Natural killer cell treated with Interleukin-12 subunit alpha and Interleukin-12 subunit beta and Interleukin-15 and Interleukin-18, amount 100 ng/mL, for 72 hours (primary cell): ENCODE results near the gene MUC16. TPM values are rescaled to one million over a fixed set of nuclear protein-coding genes. Genes with fewer than 3 reads are reported as not detected.

ENCODE experiments used
- ATAC-seq, 2 donors: fragments of 150-1000 bp; cut with Tn5 transposase in 1 of 2; sonication (Bioruptor Pico), chemical (Tn5 transposase) in 1 of 2; 2 replicates each; pipeline ENCODE4 v1.10.0; 2021
- DNase-seq: peaks from one replicate; pipeline ENCODE4 v3.0.0; 2022; ENCODE audit warnings: low spot score
- H3K27ac Mint-ChIP-seq, 2 donors: 1 replicate in 1 of 2; 2 replicates in 1 of 2; pipeline ENCODE4 v1.8.0; 2022; ENCODE audit warnings: mixed read lengths in 2 of 2, mild to moderate bottlenecking in 1 of 2, moderate library complexity in 1 of 2
- H3K27me3 Mint-ChIP-seq, 2 donors: 1 replicate in 1 of 2; 2 replicates in 1 of 2; pipeline ENCODE4 v1.8.0; 2022; ENCODE audit warnings: mixed read lengths in 2 of 2
- H3K36me3 Mint-ChIP-seq: one replicate; pipeline ENCODE4 v1.8.0; 2022; ENCODE audit warnings: mixed read lengths
- H3K4me1 Mint-ChIP-seq, 2 donors: 1 replicate in 1 of 2; 2 replicates in 1 of 2; pipeline ENCODE4 v1.8.0; 2022; ENCODE audit warnings: low read depth in 2 of 2, mixed read lengths in 2 of 2, mild to moderate bottlenecking in 1 of 2
- H3K4me3 Mint-ChIP-seq: one replicate; pipeline ENCODE4 v1.8.0; 2022; ENCODE audit warnings: mixed read lengths
- H3K9me3 Mint-ChIP-seq: 2 replicates; pipeline ENCODE4 v1.8.0; 2022; ENCODE audit warnings: mixed read lengths
- total RNA-seq, 2 donors: library from RNA; stranded (reverse); gene quantifications; one replicate each; pipeline ENCODE4 v1.2.3, GENCODE V29; 2022

MUC16 gene
- total RNA-seq, 2 donors from 2014 or later = 0.03 TPM; not detected in 1

- Mint-ChIP-seq H3K4me1 (no peaks in the 10 kb centered on the region), H3K4me3 (no peak overlapping the region), H3K36me3 (no peaks in the 10 kb centered on the region), H3K27ac (no peak overlapping the region), H3K27me3 (peaks cover 7 to 22% of the 10 kb centered on the region in 2 donors), H3K9me3 (no peaks in the 10 kb centered on the region)
- ATAC-seq = no peak
- DNase-seq = no peak
These were observed 27.3 kb upstream of the MUC16 start for GRCh38 chr19:9037400-9038062.

- no peaks in the 10 kb centered on the region for H3K4me1 Mint-ChIP-seq
These were observed 22.0 kb upstream of the MUC16 start for GRCh38 chr19:9032136-9032631.

GRCh38 chr19:9018163-9018875 is 8.1 kb upstream of the MUC16 start:
- DNase-seq (no peak), ATAC-seq (no peak)
- Mint-ChIP-seq H3K9me3 (no peaks in the 10 kb centered on the region), H3K27ac (no peak overlapping the region), H3K4me1 (no peaks in the 10 kb centered on the region), H3K36me3 (no peaks in the 10 kb centered on the region), H3K27me3 (peaks cover 10 to 18% of the 10 kb centered on the region in 2 donors), H3K4me3 (no peak overlapping the region)

More at GRCh38 chr19:9032136-9032631, 22.0 kb upstream of the MUC16 start:
- H3K9me3 Mint-ChIP-seq = no peaks in the 10 kb centered on the region
- no peak overlapping the region for H3K4me3 Mint-ChIP-seq
- DNase-seq = no peak
- no peak overlapping the region for H3K27ac Mint-ChIP-seq
- ATAC-seq = peak in 1 of 2 donors; percentile 20
- H3K36me3 Mint-ChIP-seq = no peaks in the 10 kb centered on the region
- peaks cover 9% of the 10 kb centered on the region in 2 donors for H3K27me3 Mint-ChIP-seq

- H3K27me3 Mint-ChIP-seq = peaks cover 6 to 12% of the 10 kb centered on the region in 2 donors
- H3K36me3 Mint-ChIP-seq = no peaks in the 10 kb centered on the region
- DNase-seq (no peak), ATAC-seq (no peak)
- no peak overlapping the region for H3K27ac Mint-ChIP-seq
- H3K9me3 Mint-ChIP-seq = no peaks in the 10 kb centered on the region
- H3K4me1 Mint-ChIP-seq = no peaks in the 10 kb centered on the region
- no peak overlapping the region for H3K4me3 Mint-ChIP-seq
These were observed 4.6 kb upstream of the MUC16 start for GRCh38 chr19:9014803-9015202.

- Mint-ChIP-seq H3K9me3 (no peaks in the 10 kb centered on the region), H3K4me3 (no peak overlapping the region), H3K36me3 (no peaks in the 10 kb centered on the region), H3K27ac (no peak overlapping the region), H3K27me3 (peaks cover 6 to 14% of the 10 kb centered on the region in 2 donors), H3K4me1 (no peaks in the 10 kb centered on the region)
- no peak for DNase-seq
- ATAC-seq = no peak
These were observed 3.8 kb upstream of the MUC16 start for GRCh38 chr19:9013988-9014387.

- no peak overlapping the region for H3K4me3 Mint-ChIP-seq
- H3K27ac Mint-ChIP-seq = no peak overlapping the region
- no peaks in the 10 kb centered on the region for H3K4me1 Mint-ChIP-seq
- H3K9me3 Mint-ChIP-seq = no peaks in the 10 kb centered on the region
- no peaks in the 10 kb centered on the region for H3K36me3 Mint-ChIP-seq
- no peak for DNase-seq
- ATAC-seq = no peak
- peaks cover 6 to 12% of the 10 kb centered on the region in 2 donors for H3K27me3 Mint-ChIP-seq
These were observed 1.7 kb upstream of the MUC16 start for GRCh38 chr19:9011875-9012274.

GRCh38 chr19:9010693-9011092 is 484 bp upstream of the MUC16 start:
- peaks cover 6 to 12% of the 10 kb centered on the region in 2 donors for H3K27me3 Mint-ChIP-seq
- H3K36me3 Mint-ChIP-seq = no peaks in the 10 kb centered on the region
- no peak overlapping the region for H3K4me3 Mint-ChIP-seq
- no peaks in the 10 kb centered on the region for H3K9me3 Mint-ChIP-seq
- no peak overlapping the region for H3K27ac Mint-ChIP-seq
- no peak for DNase-seq
- ATAC-seq = no peak
- no peaks in the 10 kb centered on the region for H3K4me1 Mint-ChIP-seq

GRCh38 chr19:9009431-9009830 is 778 bp downstream of the MUC16 start:
- no peaks in the 10 kb centered on the region for H3K9me3 Mint-ChIP-seq
- H3K4me3 Mint-ChIP-seq = no peak overlapping the region
- no peaks in the 10 kb centered on the region for H3K36me3 Mint-ChIP-seq
- no peak for DNase-seq
- H3K27me3 Mint-ChIP-seq = peaks cover 6 to 12% of the 10 kb centered on the region in 2 donors
- no peak for ATAC-seq
- no peak overlapping the region for H3K27ac Mint-ChIP-seq
- no peaks in the 10 kb centered on the region for H3K4me1 Mint-ChIP-seq

GRCh38 chr19:9008667-9009066 is 1.5 kb downstream of the MUC16 start:
- Mint-ChIP-seq H3K9me3 (no peaks in the 10 kb centered on the region), H3K4me1 (no peaks in the 10 kb centered on the region), H3K27me3 (peaks cover under 1 to 8% of the 10 kb centered on the region in 2 donors), H3K4me3 (no peak overlapping the region), H3K27ac (no peak overlapping the region), H3K36me3 (no peaks in the 10 kb centered on the region)
- peak; percentile 37 to 38 for ATAC-seq
- no peak for DNase-seq

- peaks cover 8% of the 10 kb centered on the region for H3K9me3 Mint-ChIP-seq
These were observed 9.3 kb downstream of the MUC16 start for GRCh38 chr19:9000933-9001332.

GRCh38 chr19:8988204-8988603 is 22.0 kb downstream of the MUC16 start:
- Mint-ChIP-seq H3K4me3 (no peak overlapping the region), H3K27ac (no peak overlapping the region), H3K4me1 (no peaks in the 10 kb centered on the region), H3K36me3 (no peaks in the 10 kb centered on the region), H3K27me3 (peaks cover 6 to 8% of the 10 kb centered on the region in 2 donors), H3K9me3 (no peaks in the 10 kb centered on the region)
- no peak for ATAC-seq
- DNase-seq = no peak

More at GRCh38 chr19:9000933-9001332, 9.3 kb downstream of the MUC16 start:
- H3K4me3 Mint-ChIP-seq = no peak overlapping the region
- no peaks in the 10 kb centered on the region for H3K36me3 Mint-ChIP-seq
- no peak for DNase-seq
- H3K27ac Mint-ChIP-seq = no peak overlapping the region
- H3K27me3 Mint-ChIP-seq = peaks cover 13 to 25% of the 10 kb centered on the region in 2 donors
- ATAC-seq = peak in 1 of 2 donors; percentile 20
- H3K4me1 Mint-ChIP-seq = no peaks in the 10 kb centered on the region

- Mint-ChIP-seq H3K4me1 (no peaks in the 10 kb centered on the region), H3K9me3 (no peaks in the 10 kb centered on the region), H3K4me3 (no peak overlapping the region), H3K27ac (no peak overlapping the region), H3K36me3 (no peaks in the 10 kb centered on the region), H3K27me3 (peaks cover 5 to 6% of the 10 kb centered on the region in 2 donors)
- no peak for DNase-seq
- ATAC-seq = no peak
These were observed 23.9 kb downstream of the MUC16 start for GRCh38 chr19:8986296-8986695.

GRCh38 chr19:8973501-8974091 is 36.6 kb downstream of the MUC16 start:
- Mint-ChIP-seq H3K36me3 (no peaks in the 10 kb centered on the region), H3K4me1 (no peaks in the 10 kb centered on the region), H3K27me3 (peaks cover 3 to 8% of the 10 kb centered on the region in 2 donors), H3K9me3 (peaks cover 16% of the 10 kb centered on the region), H3K4me3 (no peak overlapping the region), H3K27ac (no peak overlapping the region)
- DNase-seq (no peak), ATAC-seq (no peak)

GRCh38 chr19:8965887-8966286 is 44.3 kb downstream of the MUC16 start:
- ATAC-seq (no peak), DNase-seq (no peak)
- Mint-ChIP-seq H3K9me3 (no peaks in the 10 kb centered on the region), H3K36me3 (no peaks in the 10 kb centered on the region), H3K4me3 (no peak overlapping the region), H3K4me1 (no peaks in the 10 kb centered on the region), H3K27me3 (peaks cover 5 to 28% of the 10 kb centered on the region in 2 donors), H3K27ac (no peak overlapping the region)
